Body of pancreas (tissue), 4 donors: ENCODE measurements around the gene DTHD1. TPM values are rescaled to one million over a fixed set of nuclear protein-coding genes. Genes with fewer than 3 reads are reported as not detected.
A peak's percentile ranks its signal among the peaks of the same experiment; 100 is the strongest.

Source experiments
- ATAC-seq: fragments of 150-250 bp; one replicate; pipeline ENCODE4 v1.9.1; 2016
- DNase-seq, 4 donors: peaks; one replicate each; pipeline ENCODE4 v3.0.0-alpha.2; 2019
- H3K27ac ChIP-seq, 4 donors: fragments of 200-600 bp; sonication (generic); 1 replicate in 3 of 4; 2 replicates in 1 of 4; pipeline versions ENCODE4 v1.5.1 to v1.6.1; 2016 to 2019; ENCODE audit warnings: mild to moderate bottlenecking in 1 of 4, mixed read lengths in 1 of 4, moderate library complexity in 1 of 4
- H3K27me3 ChIP-seq, 2 donors: fragments of 200-600 bp; sonication (generic); one replicate each; pipeline ENCODE4 v1.6.0; 2016; ENCODE audit warnings: mild to moderate bottlenecking in 1 of 2
- H3K36me3 ChIP-seq, 2 donors: fragments of 200-600 bp; sonication (generic); replicated peaks in 1 of 2; 2 replicates each; pipeline ENCODE4 v1.5.1; 2016; ENCODE audit warnings: low read depth in 2 of 2; ENCODE audit not compliant: insufficient read depth in 1 of 2
- H3K4me1 ChIP-seq: fragments of 200-600 bp; sonication (generic); one replicate; pipeline ENCODE4 v1.6.0; 2016
- H3K4me3 ChIP-seq, 2 donors: fragments of 200-600 bp; sonication (generic); 1 replicate in 1 of 2; 2 replicates in 1 of 2; pipeline ENCODE4 v1.5.1; 2016 to 2019
- H3K9me3 ChIP-seq, 3 donors: fragments of 200-600 bp; sonication (generic); 1 replicate in 2 of 3; 2 replicates in 1 of 3; pipeline ENCODE4 v1.5.1; 2016
- POLR2A ChIP-seq, 3 donors: fragments of 450-650 bp; IDR thresholded peaks; one replicate each; pipeline ENCODE4 v1.6.1; 2016; ENCODE audit warnings: antibody characterized with exemption in 3 of 3, mild to moderate bottlenecking in 2 of 3
- WGBS, 2 donors: methylation state at CpG; one replicate each; pipeline ENCODE4 v1.1.5; 2017; 5-methylcytosine and 5-hydroxymethylcytosine counted together
- intact Hi-C: fragments of 100-400 bp; cut with DNase I; formaldehyde crosslinking; loops from one replicate; pipeline ENCODE4 v1.15.1; 2023
- total RNA-seq, 2 donors: library from RNA; depleted of rRNA; stranded (reverse); fragments of >200 nt; gene quantifications; one replicate each; pipeline ENCODE4 v1.1.0, GENCODE V29; 2016
- TF ChIP-seq, protein P1 (sequence below), 7 experiments: fragments of 450-650 bp in 4 of 7; fragments of 200-600 bp in 3 of 7; sonication (generic) in 3 of 7; IDR thresholded peaks; one replicate each; pipeline ENCODE4 v1.5.1; 2016 to 2019; ENCODE audit warnings: antibody characterized with exemption in 7 of 7

Gene DTHD1
- total RNA-seq, 2 donors from 2014 or later, result under 0.01 TPM; not detected in 1

DNA sequence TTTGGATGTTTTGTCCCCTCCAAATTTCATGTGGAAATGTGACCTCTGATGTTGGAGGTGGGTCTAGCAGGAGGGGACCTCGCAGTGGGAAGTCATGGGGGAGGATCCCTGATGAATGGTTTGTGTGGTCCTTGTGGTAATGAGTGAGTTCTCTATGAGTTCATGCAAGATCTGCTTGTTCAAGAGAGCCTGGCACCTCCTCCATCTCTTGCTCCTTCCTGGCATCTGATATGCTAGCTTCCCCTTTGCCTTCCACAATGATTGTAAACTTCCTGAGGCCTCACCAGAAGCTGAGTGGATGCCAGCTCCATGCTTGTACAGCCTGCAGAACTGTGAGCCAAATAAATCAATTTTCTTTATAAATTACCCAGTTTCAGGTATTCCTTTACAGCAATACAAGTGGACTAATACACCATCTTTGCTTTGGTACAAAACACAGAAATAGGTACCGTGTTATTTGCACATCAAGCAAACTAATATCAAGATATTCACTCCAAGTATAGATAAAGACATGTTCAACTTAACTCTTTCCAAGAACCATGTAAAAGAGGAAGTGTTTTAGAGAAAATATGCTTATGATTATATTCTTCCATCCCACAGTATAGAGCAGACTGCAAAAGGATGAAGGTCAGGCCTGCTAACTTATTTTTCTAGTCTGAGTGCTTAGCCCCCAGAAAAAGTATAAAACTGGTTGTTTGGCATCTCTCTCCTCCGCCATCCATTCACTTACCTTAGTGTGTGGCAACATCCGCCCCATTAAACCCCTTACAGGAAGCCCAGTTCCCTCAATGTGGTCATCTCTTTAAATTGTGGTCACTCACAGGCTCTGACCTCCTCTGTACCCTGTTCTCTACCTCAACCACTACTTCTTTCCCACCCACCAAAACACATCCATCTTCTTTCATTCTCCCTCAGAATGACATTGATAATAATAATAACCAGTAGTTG, 43.8 kb upstream of the DTHD1 start:
- no peak for TF ChIP-seq POLR2A (IDR thresholded peaks at IDR 0.05)
- TF ChIP-seq, protein P1, sequence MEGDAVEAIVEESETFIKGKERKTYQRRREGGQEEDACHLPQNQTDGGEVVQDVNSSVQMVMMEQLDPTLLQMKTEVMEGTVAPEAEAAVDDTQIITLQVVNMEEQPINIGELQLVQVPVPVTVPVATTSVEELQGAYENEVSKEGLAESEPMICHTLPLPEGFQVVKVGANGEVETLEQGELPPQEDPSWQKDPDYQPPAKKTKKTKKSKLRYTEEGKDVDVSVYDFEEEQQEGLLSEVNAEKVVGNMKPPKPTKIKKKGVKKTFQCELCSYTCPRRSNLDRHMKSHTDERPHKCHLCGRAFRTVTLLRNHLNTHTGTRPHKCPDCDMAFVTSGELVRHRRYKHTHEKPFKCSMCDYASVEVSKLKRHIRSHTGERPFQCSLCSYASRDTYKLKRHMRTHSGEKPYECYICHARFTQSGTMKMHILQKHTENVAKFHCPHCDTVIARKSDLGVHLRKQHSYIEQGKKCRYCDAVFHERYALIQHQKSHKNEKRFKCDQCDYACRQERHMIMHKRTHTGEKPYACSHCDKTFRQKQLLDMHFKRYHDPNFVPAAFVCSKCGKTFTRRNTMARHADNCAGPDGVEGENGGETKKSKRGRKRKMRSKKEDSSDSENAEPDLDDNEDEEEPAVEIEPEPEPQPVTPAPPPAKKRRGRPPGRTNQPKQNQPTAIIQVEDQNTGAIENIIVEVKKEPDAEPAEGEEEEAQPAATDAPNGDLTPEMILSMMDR (IDR thresholded peaks at IDR 0.05), result no peak
- no peak for DNase-seq
- no peaks in the 10 kb centered on the region for H3K9me3 ChIP-seq

DNA sequence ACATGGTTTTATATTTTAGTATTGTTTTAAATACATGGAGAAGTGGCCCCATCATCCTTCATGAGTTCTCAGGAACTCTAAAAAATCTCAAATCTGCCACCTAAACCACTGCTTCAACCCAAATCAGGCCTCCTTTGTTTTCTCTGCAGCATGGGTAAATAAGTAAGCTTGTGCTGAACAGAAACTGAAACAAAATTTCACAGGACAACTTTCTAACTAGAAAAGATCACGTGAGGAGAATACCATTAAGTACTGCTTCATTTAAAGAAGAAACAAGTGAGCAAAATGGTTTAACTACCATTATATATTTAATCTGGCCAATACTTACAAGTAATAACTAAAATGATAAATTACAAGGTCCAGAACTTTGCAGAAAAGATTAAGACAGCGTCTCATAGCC, 39.6 kb upstream of the DTHD1 start:
- Histone ChIP-seq H3K27ac (peak overlapping the region in 3 of 4 donors; percentile 31 to 96 (median 35)), H3K27me3 (no peaks in the 10 kb centered on the region), H3K36me3 (no peaks in the 10 kb centered on the region), H3K4me1 (peaks cover 25% of the 10 kb centered on the region), H3K4me3 (no peak overlapping the region), H3K9me3 (no peaks in the 10 kb centered on the region)
- TF ChIP-seq, protein P1 (IDR thresholded peaks at IDR 0.05), result no peak
- TF ChIP-seq POLR2A (IDR thresholded peaks at IDR 0.05), result no peak
- 4 to 7% methylated on average over 2 of the region's 2 CpGs for WGBS, 2 donors
- DNase-seq (no peak), ATAC-seq (no peak)
- intact Hi-C loops, result no loop called here

More for the DNA sequence above, 43.8 kb upstream of the DTHD1 start:
- WGBS, 2 donors, result 68 to 81% methylated on average over 4 of the region's 4 CpGs
- intact Hi-C loops, result no loop called here
- Histone ChIP-seq H3K36me3 (no peaks in the 10 kb centered on the region), H3K4me3 (no peak overlapping the region), H3K4me1 (peaks cover 22% of the 10 kb centered on the region), H3K27ac (no peak overlapping the region), H3K27me3 (no peaks in the 10 kb centered on the region)
- no peak for ATAC-seq

DNA sequence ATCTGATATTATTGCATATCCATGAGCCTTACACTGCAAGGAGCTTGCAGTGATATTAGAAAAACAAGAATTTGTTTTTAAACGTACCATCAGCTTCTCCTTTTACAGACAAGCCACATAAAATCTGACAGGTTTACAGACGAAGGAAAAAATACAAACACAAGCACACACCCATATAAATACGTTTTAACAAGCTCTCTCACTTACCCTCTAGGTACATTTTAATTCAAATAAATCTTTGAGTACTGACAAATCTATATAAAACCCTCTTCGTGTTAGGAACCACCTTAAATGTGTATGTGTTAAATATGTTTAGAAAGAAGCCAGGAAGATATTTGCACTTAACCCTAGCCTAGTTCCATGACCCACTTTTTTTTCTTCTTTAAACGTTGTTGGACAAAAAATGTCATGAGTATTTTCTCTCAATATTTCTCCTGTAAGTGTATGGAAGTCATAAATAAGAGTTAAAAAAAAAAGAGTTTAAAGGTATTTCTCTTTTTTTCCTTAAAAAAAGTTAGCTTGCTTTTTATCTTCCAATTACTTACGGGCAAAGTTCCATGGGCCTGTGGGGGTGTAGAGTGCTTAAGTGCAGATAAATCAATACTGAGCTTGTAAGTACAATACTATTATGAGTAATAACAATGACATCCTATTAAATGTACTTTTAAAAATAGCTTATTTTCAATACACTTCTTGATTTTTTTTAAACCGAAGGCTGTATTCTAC, 38.6 kb upstream of the DTHD1 start:
- peak overlapping the region in 3 of 4 donors; percentile 84 to 97 (median 96) for H3K27ac ChIP-seq
- 5 to 6% methylated on average over 7 of the region's 7 CpGs for WGBS, 2 donors
- ATAC-seq, result no peak
- intact Hi-C loops, result no loop called here
- no peak for TF ChIP-seq POLR2A (IDR thresholded peaks at IDR 0.05)
- TF ChIP-seq, protein P1 (IDR thresholded peaks at IDR 0.05), result no peak
- H3K27me3 ChIP-seq, result no peaks in the 10 kb centered on the region
- no peaks in the 10 kb centered on the region for H3K9me3 ChIP-seq
- DNase-seq, result peak in 3 of 4 donors; percentile 17 to 36 (median 29)
- peak overlapping the region in 1 of 2 donors; percentile 77 for H3K4me3 ChIP-seq
- peaks cover 25% of the 10 kb centered on the region for H3K4me1 ChIP-seq
- H3K36me3 ChIP-seq, result no peaks in the 10 kb centered on the region

DNA sequence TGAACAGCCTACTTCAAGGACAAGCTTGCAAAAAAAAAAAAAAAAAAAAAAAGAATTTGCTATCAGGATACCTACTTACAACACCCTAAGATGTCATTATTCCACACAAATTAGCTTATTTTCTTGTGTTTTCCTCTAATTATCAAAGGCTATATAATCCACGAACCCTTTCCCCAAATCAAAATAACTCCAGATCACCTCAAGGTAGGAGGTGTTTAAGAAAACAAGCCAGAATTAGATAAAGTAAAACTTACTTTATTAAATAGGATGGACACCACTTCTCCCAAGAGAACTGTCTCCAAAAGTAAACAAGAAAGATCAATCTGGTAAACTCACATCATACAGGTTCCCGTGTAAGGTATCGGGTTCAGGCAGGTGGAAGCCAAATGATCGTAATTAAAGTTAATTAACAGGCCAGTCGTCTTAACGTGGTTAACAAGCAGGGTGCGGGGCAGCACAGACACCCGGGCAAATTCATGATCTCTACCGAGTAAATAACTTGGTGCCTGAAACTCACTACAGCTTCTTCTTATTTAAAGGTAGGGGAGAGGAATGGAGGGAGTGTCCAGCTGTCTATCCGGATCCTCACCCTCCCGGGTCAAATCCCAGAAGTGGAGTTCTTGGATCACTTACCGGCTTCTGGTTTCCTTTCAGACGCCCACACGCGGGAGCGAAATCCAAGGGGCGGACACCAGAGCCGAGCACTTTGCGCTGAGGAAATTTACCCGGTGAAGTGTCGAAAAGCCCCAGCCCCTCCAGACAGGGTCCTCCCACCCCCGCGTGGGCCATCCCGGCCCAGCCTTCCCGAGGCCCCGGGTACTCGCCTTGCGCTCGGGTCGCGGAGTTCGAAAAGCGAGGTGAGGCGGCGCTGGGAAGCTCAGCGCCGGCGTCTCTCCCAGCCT, 37.8 kb upstream of the DTHD1 start:
- ATAC-seq (peak; percentile 40), DNase-seq (peak; percentile 45 to 59 (median 52))
- Histone ChIP-seq H3K4me3 (peak overlapping the region; percentile 74 to 77), H3K27me3 (no peaks in the 10 kb centered on the region), H3K27ac (peak overlapping the region; percentile 74 to 97 (median 90)), H3K36me3 (no peaks in the 10 kb centered on the region), H3K9me3 (no peaks in the 10 kb centered on the region), H3K4me1 (peaks cover 25% of the 10 kb centered on the region)
- 1% methylated on average over 22 to 38 of the region's 38 CpGs for WGBS, 2 donors
- peak in 1 of 3 donors; percentile 6 for TF ChIP-seq POLR2A (IDR thresholded peaks at IDR 0.05)
- TF ChIP-seq, protein P1 (IDR thresholded peaks at IDR 0.05), result no peak
- intact Hi-C loops, result no loop called here
